ENCODE data around the gene ELP5.
A peak's percentile ranks its signal among the peaks of the same experiment; 100 is the strongest.

ELP5 gene

GRCh38 chr17:7292729-7293128, 40.7 kb downstream of the ELP5 start:
- in situ Hi-C loops (cut with HindIII; ENCODE audit: low sequenced_read_pairs): no loop called here
- DNase-seq (ENCODE audit: low read depth): no peak
- TF ChIP-seq CTCF (IDR thresholded peaks at IDR 0.05; ENCODE audit: low read depth, low read length, missing control alignments): no peak
- no peak overlapping the region for H3K4me3 ChIP-seq (ENCODE audit: low read depth, low read length)

- no peak for DNase-seq (ENCODE audit: low read depth)
- in situ Hi-C loops (cut with HindIII; ENCODE audit: low sequenced_read_pairs): no loop called here
- TF ChIP-seq CTCF (IDR thresholded peaks at IDR 0.05; ENCODE audit: low read depth, low read length, missing control alignments): no peak
- no peak overlapping the region for H3K4me3 ChIP-seq (ENCODE audit: low read depth, low read length)
Measured at GRCh38 chr17:7293159-7293558, 41.1 kb downstream of the ELP5 start.

- TF ChIP-seq CTCF (IDR thresholded peaks at IDR 0.05; ENCODE audit: low read depth, low read length, missing control alignments): no peak
- no peak overlapping the region for H3K4me3 ChIP-seq (ENCODE audit: low read depth, low read length)
Measured at GRCh38 chr17:7293816-7294613, 42.0 kb downstream of the ELP5 start.

GRCh38 chr17:7294614-7295153, 42.7 kb downstream of the ELP5 start, which contains the start of gene YBX2:
Gene YBX2, minus strand, starts transcription at chr17:7294639. Its CDS starts 139 bp downstream, at chr17:7294500.
- DNase-seq (ENCODE audit: low read depth): no peak
- no peak for TF ChIP-seq CTCF (IDR thresholded peaks at IDR 0.05; ENCODE audit: low read depth, low read length, missing control alignments)
- no peak within 1 kb of the TSS for H3K4me3 ChIP-seq (ENCODE audit: low read depth, low read length)
- in situ Hi-C loops (cut with HindIII; ENCODE audit: low sequenced_read_pairs): no loop called here

More at GRCh38 chr17:7293816-7294613, 42.0 kb downstream of the ELP5 start:
- DNase-seq (ENCODE audit: low read depth): no peak
- in situ Hi-C loops (cut with HindIII; ENCODE audit: low sequenced_read_pairs): no loop called here

GRCh38 chr17:7295230-7296180, 43.5 kb downstream of the ELP5 start:
- H3K4me3 ChIP-seq (ENCODE audit: low read depth, low read length): no peak overlapping the region
- no peak for TF ChIP-seq CTCF (IDR thresholded peaks at IDR 0.05; ENCODE audit: low read depth, low read length, missing control alignments)
- in situ Hi-C loops (cut with HindIII; ENCODE audit: low sequenced_read_pairs): no loop called here
- DNase-seq (ENCODE audit: low read depth): no peak

GRCh38 chr17:7296189-7296861, 44.3 kb downstream of the ELP5 start:
- peak; percentile 40 for DNase-seq (ENCODE audit: low read depth)
- H3K4me3 ChIP-seq (ENCODE audit: low read depth, low read length): no peak overlapping the region
- TF ChIP-seq CTCF (IDR thresholded peaks at IDR 0.05; ENCODE audit: low read depth, low read length, missing control alignments): peak; percentile 88
- in situ Hi-C loops (cut with HindIII; ENCODE audit: low sequenced_read_pairs): no loop called here

All from astrocyte of the cerebellum (primary cell).